Bladder microvascular endothelial cell (primary cell): ENCODE results near the gene USP15. TPM values are rescaled to one million over a fixed set of nuclear protein-coding genes. Genes with fewer than 3 reads are reported as not detected.

Experiments
- total RNA-seq: library from RNA; depleted of rRNA; stranded (reverse); fragments of >200 nt; gene quantifications from 2 replicates; pipeline ENCODE4 v1.2.3, GENCODE V29; 2014

The USP15 gene
- total RNA-seq: 47.3 and 102 TPM in 2 replicates

GRCh38 chr12:62259993-62260732 lies at the start of gene USP15:
Gene USP15 (plus strand): TSS chr12:62260404. CDS start chr12:62260415, 11 bp downstream.

Other genes starting within 250 kb of the USP15 start
- 14.4 and 50.3 TPM in 2 replicates for gene MON2, start 206.4 kb downstream of the USP15 start, total RNA-seq